Suprapubic skin (tissue), 4 donors: ENCODE results near the gene TRPM2. TPM values are rescaled to one million over a fixed set of nuclear protein-coding genes. Genes with fewer than 3 reads are reported as not detected.

Experiments used
- DNase-seq, 2 donors: peaks; one replicate each; pipeline ENCODE4 v3.0.0-alpha.2; 2019; ENCODE audit warnings: low spot score in 2 of 2
- H3K27ac ChIP-seq: fragments of 200-600 bp; sonication (generic); one replicate; pipeline ENCODE4 v1.5.1; 2019
- H3K27me3 ChIP-seq: fragments of 200-600 bp; sonication (generic); one replicate; pipeline ENCODE4 v1.5.1; 2019
- H3K36me3 ChIP-seq: fragments of 200-600 bp; sonication (generic); one replicate; pipeline ENCODE4 v1.5.1; 2019
- H3K4me1 ChIP-seq: fragments of 200-600 bp; sonication (generic); one replicate; pipeline ENCODE4 v1.5.1; 2019
- H3K4me3 ChIP-seq: fragments of 200-600 bp; sonication (generic); one replicate; pipeline ENCODE4 v1.5.1; 2019; ENCODE audit warnings: mild to moderate bottlenecking
- H3K9me3 ChIP-seq: fragments of 200-600 bp; sonication (generic); one replicate; pipeline ENCODE4 v1.5.1; 2019
- CTCF ChIP-seq, 2 donors: fragments of 200-600 bp in 1 of 2; fragments of 450-650 bp in 1 of 2; sonication (generic) in 1 of 2; IDR thresholded peaks; one replicate each; pipeline ENCODE4 v1.5.1; 2016 to 2019; ENCODE audit warnings: antibody characterized with exemption in 2 of 2, mild to moderate bottlenecking in 1 of 2, moderate library complexity in 1 of 2
- EP300 ChIP-seq: sonication (generic); formaldehyde crosslinking; IDR thresholded peaks from one replicate; pipeline ENCODE4 v1.6.1; 2017; ENCODE audit warnings: antibody characterized with exemption
- POLR2A ChIP-seq, 2 donors: fragments of 450-650 bp; IDR thresholded peaks; one replicate each; pipeline ENCODE4 v1.6.1; 2017; ENCODE audit warnings: antibody characterized with exemption in 2 of 2, mild to moderate bottlenecking in 2 of 2, moderate library complexity in 2 of 2
- POLR2AphosphoS5 ChIP-seq, 3 donors: sonication (generic); formaldehyde crosslinking; IDR thresholded peaks; one replicate each; pipeline ENCODE4 v1.6.1; 2017; ENCODE audit warnings: antibody characterized with exemption in 3 of 3
- WGBS: methylation state at CpG from one replicate; pipeline ENCODE4 v1.1.5; 2018; 5-methylcytosine and 5-hydroxymethylcytosine counted together
- total RNA-seq, 4 donors: library from RNA; depleted of rRNA; stranded (reverse); fragments of >200 nt; gene quantifications; one replicate each; pipeline ENCODE4 v1.1.0, GENCODE V29; 2016

The TRPM2 gene
- total RNA-seq, 4 donors from 2014 or later, result 2.5 to 4.2 (median 3.2) TPM

- no peaks in the 10 kb centered on the region for H3K27me3 ChIP-seq
- peaks cover 76% of the 10 kb centered on the region for H3K36me3 ChIP-seq
- TF ChIP-seq EP300, result no peak
- no peak for TF ChIP-seq POLR2AphosphoS5 (IDR thresholded peaks at IDR 0.05)
- TF ChIP-seq CTCF (IDR thresholded peaks at IDR 0.05), result no peak
- TF ChIP-seq POLR2A (IDR thresholded peaks at IDR 0.05), result no peak
- WGBS, result 73% methylated on average over 3 of the region's 44 CpGs
- no peak overlapping the region for H3K4me3 ChIP-seq
- no peaks in the 10 kb centered on the region for H3K9me3 ChIP-seq
- H3K27ac ChIP-seq, result no peak overlapping the region
- H3K4me1 ChIP-seq, result no peaks in the 10 kb centered on the region
- no peak for DNase-seq
Observed at GRCh38 chr21:44325386-44326271, 27.8 kb upstream of the TRPM2 start.

GRCh38 chr21:44326272-44326647, 27.2 kb upstream of the TRPM2 start:
- H3K27me3 ChIP-seq, result no peaks in the 10 kb centered on the region
- peaks cover 73% of the 10 kb centered on the region for H3K36me3 ChIP-seq
- no peak for DNase-seq
- H3K4me3 ChIP-seq, result no peak overlapping the region
- H3K4me1 ChIP-seq, result no peaks in the 10 kb centered on the region
- TF ChIP-seq POLR2AphosphoS5 (IDR thresholded peaks at IDR 0.05) (no peak), POLR2A (IDR thresholded peaks at IDR 0.05) (no peak), EP300 (no peak), CTCF (IDR thresholded peaks at IDR 0.05) (no peak)
- no peaks in the 10 kb centered on the region for H3K9me3 ChIP-seq
- WGBS, result 100% methylated on average over 1 of the region's 13 CpGs
- no peak overlapping the region for H3K27ac ChIP-seq

GRCh38 chr21:44326716-44327602, 26.5 kb upstream of the TRPM2 start:
- Histone ChIP-seq H3K27me3 (no peaks in the 10 kb centered on the region), H3K36me3 (peaks cover 73% of the 10 kb centered on the region), H3K4me1 (no peaks in the 10 kb centered on the region), H3K27ac (no peak overlapping the region), H3K9me3 (no peaks in the 10 kb centered on the region), H3K4me3 (no peak overlapping the region)
- no CpG with 5 or more reads among the region's 26 CpGs for WGBS
- TF ChIP-seq POLR2AphosphoS5 (IDR thresholded peaks at IDR 0.05), result no peak
- TF ChIP-seq POLR2A (IDR thresholded peaks at IDR 0.05), result no peak
- TF ChIP-seq EP300, result no peak
- no peak for TF ChIP-seq CTCF (IDR thresholded peaks at IDR 0.05)
- DNase-seq, result no peak

- no peak overlapping the region for H3K4me3 ChIP-seq
- TF ChIP-seq POLR2AphosphoS5 (IDR thresholded peaks at IDR 0.05) (no peak), POLR2A (IDR thresholded peaks at IDR 0.05) (no peak), CTCF (IDR thresholded peaks at IDR 0.05) (no peak), EP300 (no peak)
- H3K4me1 ChIP-seq, result no peaks in the 10 kb centered on the region
- no peak for DNase-seq
- H3K27me3 ChIP-seq, result no peaks in the 10 kb centered on the region
- 75% methylated on average over 4 of the region's 11 CpGs for WGBS
- no peaks in the 10 kb centered on the region for H3K9me3 ChIP-seq
- no peak overlapping the region for H3K27ac ChIP-seq
- peaks cover 67% of the 10 kb centered on the region for H3K36me3 ChIP-seq
Observed at GRCh38 chr21:44327603-44327974, 25.8 kb upstream of the TRPM2 start.
